Peyer's patch (tissue), 4 donors: ENCODE data around the gene SNORC. TPM values are rescaled to one million over a fixed set of nuclear protein-coding genes. Genes with fewer than 3 reads are reported as not detected.

ENCODE experiments used
- DNase-seq, 3 donors: peaks; one replicate each; pipeline ENCODE4 v3.0.0-alpha.2; 2017 to 2019
- H3K27ac ChIP-seq, 4 donors: fragments of 200-600 bp; sonication (generic); one replicate each; pipeline ENCODE4 v1.5.1; 2016 to 2019
- H3K27me3 ChIP-seq, 2 donors: fragments of 200-600 bp; sonication (generic); one replicate each; pipeline ENCODE4 v1.5.1; 2019
- H3K36me3 ChIP-seq, 3 donors: fragments of 200-600 bp; sonication (generic); one replicate each; pipeline ENCODE4 v1.5.1; 2016 to 2019
- H3K4me1 ChIP-seq, 4 donors: fragments of 200-600 bp; sonication (generic); one replicate each; pipeline ENCODE4 v1.5.1; 2016 to 2019
- H3K4me3 ChIP-seq, 4 donors: fragments of 200-600 bp; sonication (generic); 1 replicate in 3 of 4; 2 replicates in 1 of 4; pipeline ENCODE4 v1.5.1; 2016 to 2019; ENCODE audit warnings: mild to moderate bottlenecking in 1 of 4
- H3K9me3 ChIP-seq, 4 donors: fragments of 200-600 bp; sonication (generic); one replicate each; pipeline ENCODE4 v1.5.1; 2016 to 2019; ENCODE audit warnings: mild to moderate bottlenecking in 1 of 4
- POLR2A ChIP-seq, 2 donors: fragments of 450-650 bp; IDR thresholded peaks; one replicate each; pipeline ENCODE4 v1.5.1; 2017; ENCODE audit warnings: antibody characterized with exemption in 2 of 2, mild to moderate bottlenecking in 2 of 2, moderate library complexity in 2 of 2
- total RNA-seq, 4 donors: library from RNA; depleted of rRNA; stranded (reverse); fragments of >200 nt; gene quantifications; one replicate each; pipeline ENCODE4 v1.1.0, GENCODE V29; 2016
- TF ChIP-seq, protein P1 (sequence below), 6 experiments: fragments of 450-650 bp in 4 of 6; fragments of 200-600 bp in 2 of 6; sonication (generic) in 1 of 6; IDR thresholded peaks; one replicate each; pipeline ENCODE4 v1.5.1; 2017 to 2019; ENCODE audit warnings: antibody characterized with exemption in 6 of 6, mild to moderate bottlenecking in 3 of 6, moderate library complexity in 1 of 6

The SNORC gene
- total RNA-seq, 4 donors from 2014 or later: 3.5 to 9.7 (median 7.3) TPM

- Histone ChIP-seq H3K27me3 (no peaks in the 10 kb centered on the region), H3K9me3 (no peaks in the 10 kb centered on the region), H3K27ac (no peak overlapping the region), H3K4me3 (no peak overlapping the region), H3K36me3 (peaks cover 0 to 33% (median 0%) of the 10 kb centered on the region in 3 donors), H3K4me1 (peaks cover 0 to 4% (median 0%) of the 10 kb centered on the region in 4 donors)
- DNase-seq: no peak
- TF ChIP-seq, protein P1, sequence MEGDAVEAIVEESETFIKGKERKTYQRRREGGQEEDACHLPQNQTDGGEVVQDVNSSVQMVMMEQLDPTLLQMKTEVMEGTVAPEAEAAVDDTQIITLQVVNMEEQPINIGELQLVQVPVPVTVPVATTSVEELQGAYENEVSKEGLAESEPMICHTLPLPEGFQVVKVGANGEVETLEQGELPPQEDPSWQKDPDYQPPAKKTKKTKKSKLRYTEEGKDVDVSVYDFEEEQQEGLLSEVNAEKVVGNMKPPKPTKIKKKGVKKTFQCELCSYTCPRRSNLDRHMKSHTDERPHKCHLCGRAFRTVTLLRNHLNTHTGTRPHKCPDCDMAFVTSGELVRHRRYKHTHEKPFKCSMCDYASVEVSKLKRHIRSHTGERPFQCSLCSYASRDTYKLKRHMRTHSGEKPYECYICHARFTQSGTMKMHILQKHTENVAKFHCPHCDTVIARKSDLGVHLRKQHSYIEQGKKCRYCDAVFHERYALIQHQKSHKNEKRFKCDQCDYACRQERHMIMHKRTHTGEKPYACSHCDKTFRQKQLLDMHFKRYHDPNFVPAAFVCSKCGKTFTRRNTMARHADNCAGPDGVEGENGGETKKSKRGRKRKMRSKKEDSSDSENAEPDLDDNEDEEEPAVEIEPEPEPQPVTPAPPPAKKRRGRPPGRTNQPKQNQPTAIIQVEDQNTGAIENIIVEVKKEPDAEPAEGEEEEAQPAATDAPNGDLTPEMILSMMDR (IDR thresholded peaks at IDR 0.05): no peak
- no peak for TF ChIP-seq POLR2A (IDR thresholded peaks at IDR 0.05)
These were observed 10.6 kb upstream of the SNORC start for GRCh38 chr2:232859385-232859916.

- no peaks in the 10 kb centered on the region for H3K27me3 ChIP-seq
- no peak for DNase-seq
- no peak for TF ChIP-seq POLR2A (IDR thresholded peaks at IDR 0.05)
- TF ChIP-seq, protein P1 (IDR thresholded peaks at IDR 0.05): no peak
- peaks cover 0 to 31% (median 0%) of the 10 kb centered on the region in 3 donors for H3K36me3 ChIP-seq
- peaks cover 0 to 4% (median 0%) of the 10 kb centered on the region in 4 donors for H3K4me1 ChIP-seq
- H3K9me3 ChIP-seq: no peaks in the 10 kb centered on the region
- no peak overlapping the region for H3K4me3 ChIP-seq
- H3K27ac ChIP-seq: peak overlapping the region in 2 of 4 donors; percentile 19 to 78
These were observed 9.3 kb upstream of the SNORC start for GRCh38 chr2:232860593-232861241.

DNA sequence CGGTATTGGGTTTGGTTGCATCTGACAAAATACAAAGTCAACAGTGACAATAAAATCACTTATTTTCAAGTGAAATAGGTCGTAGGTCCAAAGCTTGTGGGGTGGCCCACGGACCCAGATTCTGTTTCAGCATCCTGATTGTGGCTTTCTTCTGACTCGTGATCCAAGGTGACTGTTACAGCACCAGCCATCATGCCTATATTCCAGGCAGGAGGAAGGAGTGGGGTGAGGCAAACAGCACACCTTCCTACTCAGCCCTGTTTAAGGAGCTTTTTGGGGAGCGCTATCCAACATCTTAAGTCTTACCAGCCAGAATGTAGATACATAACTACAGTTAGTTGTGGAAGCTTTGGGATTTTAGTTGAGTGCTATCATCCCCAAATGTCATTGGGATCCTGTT, 8.7 kb upstream of the SNORC start:
- peaks cover 0 to 25% (median 0%) of the 10 kb centered on the region in 3 donors for H3K36me3 ChIP-seq
- DNase-seq: no peak
- peak overlapping the region in 1 of 4 donors; percentile 78 for H3K27ac ChIP-seq
- H3K4me3 ChIP-seq: no peak overlapping the region
- no peak for TF ChIP-seq POLR2A (IDR thresholded peaks at IDR 0.05)
- TF ChIP-seq, protein P1 (IDR thresholded peaks at IDR 0.05): no peak
- no peaks in the 10 kb centered on the region for H3K9me3 ChIP-seq
- H3K4me1 ChIP-seq: peaks cover 0 to 4% (median 0%) of the 10 kb centered on the region in 4 donors
- H3K27me3 ChIP-seq: no peaks in the 10 kb centered on the region

- Histone ChIP-seq H3K27ac (no peak overlapping the region), H3K27me3 (no peaks in the 10 kb centered on the region), H3K4me3 (no peak overlapping the region), H3K4me1 (no peaks in the 10 kb centered on the region), H3K9me3 (no peaks in the 10 kb centered on the region), H3K36me3 (peaks cover 0 to 3% (median 0%) of the 10 kb centered on the region in 3 donors)
- TF ChIP-seq POLR2A (IDR thresholded peaks at IDR 0.05): no peak
- TF ChIP-seq, protein P1 (IDR thresholded peaks at IDR 0.05): no peak
- DNase-seq: peak in 1 of 3 donors; percentile 13
These were observed 6.1 kb upstream of the SNORC start for GRCh38 chr2:232863996-232864395.

DNA sequence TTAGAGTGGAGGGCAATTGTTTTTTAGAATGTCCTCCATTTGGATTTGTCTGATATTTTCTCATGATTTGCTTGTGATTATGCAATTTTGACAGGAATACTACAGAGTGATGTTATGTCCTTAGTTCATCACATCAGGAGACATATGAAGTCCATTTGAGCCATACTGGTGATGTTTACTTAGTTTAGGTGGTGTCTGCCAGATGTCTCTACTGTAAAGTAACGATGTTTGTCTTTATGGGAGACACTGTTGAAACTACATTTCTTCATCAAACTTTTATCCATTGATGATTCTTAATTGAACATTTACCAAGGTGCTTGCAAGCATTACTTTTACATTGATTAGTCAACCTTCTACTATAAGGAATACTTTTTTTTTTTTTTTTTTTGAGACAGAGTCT, 4.9 kb upstream of the SNORC start:
- Histone ChIP-seq H3K4me1 (no peaks in the 10 kb centered on the region), H3K27me3 (no peaks in the 10 kb centered on the region), H3K36me3 (peaks cover 0 to 3% (median 0%) of the 10 kb centered on the region in 3 donors), H3K4me3 (no peak overlapping the region), H3K27ac (no peak overlapping the region), H3K9me3 (no peaks in the 10 kb centered on the region)
- TF ChIP-seq, protein P1 (IDR thresholded peaks at IDR 0.05): no peak
- no peak for TF ChIP-seq POLR2A (IDR thresholded peaks at IDR 0.05)
- DNase-seq: no peak
